H9 (cell line): ENCODE results near the gene EXOSC10. TPM values are rescaled to one million over a fixed set of nuclear protein-coding genes. Genes with fewer than 3 reads are reported as not detected.

Source experiments
- DNase-seq: peaks from one replicate; pipeline ENCODE4 v3.0.0-alpha.2; 2017
- H2AFZ ChIP-seq: one replicate; pipeline ENCODE4 v1.6.1; 2013; ENCODE audit warnings: mild to moderate bottlenecking, low read length, control low read depth, moderate library complexity
- H2AK5ac ChIP-seq: 2 replicates; pipeline ENCODE4 v1.6.1; 2013; ENCODE audit warnings: low read length, control low read depth, mixed read lengths; ENCODE audit not compliant: insufficient read length
- H2BK120ac ChIP-seq: one replicate; pipeline ENCODE4 v1.6.1; 2013; ENCODE audit warnings: low read depth, mild to moderate bottlenecking, low read length, control low read depth, inconsistent platforms; ENCODE audit not compliant: poor library complexity, severe bottlenecking
- H2BK12ac ChIP-seq: 2 replicates; pipeline ENCODE4 v1.6.1; 2013; ENCODE audit warnings: low read length, control low read depth, mixed read lengths, low read depth; ENCODE audit not compliant: insufficient read length
- H2BK15ac ChIP-seq: 2 replicates; pipeline ENCODE4 v1.6.1; 2013; ENCODE audit warnings: low read depth, low read length, control low read depth
- H2BK20ac ChIP-seq: one replicate; pipeline ENCODE4 v1.6.1; 2013; ENCODE audit warnings: low read depth, mild to moderate bottlenecking, low read length, control low read depth, inconsistent platforms; ENCODE audit not compliant: poor library complexity, severe bottlenecking
- H2BK5ac ChIP-seq: 2 replicates; pipeline ENCODE4 v1.6.1; 2013; ENCODE audit warnings: low read length, control low read depth, mixed read lengths; ENCODE audit not compliant: insufficient read length
- H3K14ac ChIP-seq: 2 replicates; pipeline ENCODE4 v1.6.1; 2013; ENCODE audit warnings: low read length, control low read depth; ENCODE audit not compliant: insufficient read depth
- H3K18ac ChIP-seq: 2 replicates; pipeline ENCODE4 v1.6.1; 2013; ENCODE audit warnings: low read depth, mild to moderate bottlenecking, mixed read lengths, low read length, control low read depth; ENCODE audit not compliant: insufficient read length
- H3K23ac ChIP-seq: 2 replicates; pipeline ENCODE4 v1.6.1; 2013; ENCODE audit warnings: low read length, control low read depth, mixed read lengths, low read depth; ENCODE audit not compliant: insufficient read length
- H3K23me2 ChIP-seq: 2 replicates; pipeline ENCODE4 v1.6.1; 2013; ENCODE audit warnings: low read depth, mild to moderate bottlenecking, mixed read lengths, low read length, control low read depth; ENCODE audit not compliant: insufficient read length, poor library complexity, severe bottlenecking
- H3K27ac ChIP-seq: 2 replicates; pipeline ENCODE4 v1.5.1; 2013; ENCODE audit warnings: low read length, control low read depth, mixed read lengths, low read depth; ENCODE audit not compliant: insufficient read length
- H3K27me3 ChIP-seq: 2 replicates; pipeline ENCODE4 v1.6.1; 2013; ENCODE audit warnings: low read length, control low read depth, inconsistent platforms; ENCODE audit not compliant: insufficient read depth
- H3K4ac ChIP-seq: 2 replicates; pipeline ENCODE4 v1.6.1; 2013; ENCODE audit warnings: low read depth, mild to moderate bottlenecking, control low read depth, inconsistent platforms, low read length, moderate library complexity
- H3K4me1 ChIP-seq: 2 replicates; pipeline ENCODE4 v1.6.1; 2013; ENCODE audit warnings: low read length, control low read depth, inconsistent platforms; ENCODE audit not compliant: insufficient read depth
- H3K4me2 ChIP-seq: 2 replicates; pipeline ENCODE4 v1.6.1; 2013; ENCODE audit warnings: low read length, control low read depth, mixed read lengths; ENCODE audit not compliant: insufficient read length, insufficient read depth
- H3K56ac ChIP-seq: 2 replicates; pipeline ENCODE4 v1.6.1; 2013; ENCODE audit warnings: low read depth, mild to moderate bottlenecking, mixed read lengths, low read length, control low read depth; ENCODE audit not compliant: insufficient read length
- H3K79me1 ChIP-seq: 2 replicates; pipeline ENCODE4 v1.6.1; 2013; ENCODE audit warnings: low read depth, mild to moderate bottlenecking, moderate library complexity, low read length, control low read depth, inconsistent platforms; ENCODE audit not compliant: insufficient read depth, poor library complexity, severe bottlenecking
- H3K79me2 ChIP-seq: 2 replicates; pipeline ENCODE4 v1.6.1; 2013; ENCODE audit warnings: low read length, control low read depth, inconsistent platforms; ENCODE audit not compliant: insufficient read depth
- H3K9ac ChIP-seq: 2 replicates; pipeline ENCODE4 v1.6.1; 2013; ENCODE audit warnings: low read length, control low read depth, mixed read lengths; ENCODE audit not compliant: insufficient read length; ENCODE audit errors: extremely low read depth
- H3K9me3 ChIP-seq: one replicate; pipeline ENCODE4 v1.6.1; 2013; ENCODE audit warnings: low read depth, low read length, inconsistent platforms; ENCODE audit not compliant: control insufficient read depth
- H3T11ph ChIP-seq: one replicate; pipeline ENCODE4 v1.6.1; 2013; ENCODE audit warnings: mild to moderate bottlenecking, low read length, control low read depth, inconsistent platforms
- H4K20me1 ChIP-seq: one replicate; pipeline ENCODE4 v1.6.1; 2013; ENCODE audit not compliant: control insufficient read depth, insufficient read length, insufficient read depth
- H4K5ac ChIP-seq: 2 replicates; pipeline ENCODE4 v1.6.1; 2013; ENCODE audit warnings: low read depth, mild to moderate bottlenecking, mixed read lengths, low read length, control low read depth; ENCODE audit not compliant: insufficient read length
- H4K8ac ChIP-seq: replicated peaks from 2 replicates; pipeline ENCODE4 v1.6.1; 2013; ENCODE audit warnings: low read length, control low read depth, mixed read lengths, low read depth; ENCODE audit not compliant: insufficient read length
- H4K91ac ChIP-seq: 2 replicates; pipeline ENCODE4 v1.6.1; 2013; ENCODE audit warnings: low read depth, mild to moderate bottlenecking, moderate library complexity, mixed read lengths, low read length, control low read depth; ENCODE audit not compliant: insufficient read length
- H3K27ac Mint-ChIP-seq, 3 experiments: 2 replicates in 2 of 3; 3 replicates in 1 of 3; pipeline ENCODE4 v1.8.0; 2020 to 2021; ENCODE audit warnings: mixed read lengths in 3 of 3, mild to moderate bottlenecking in 1 of 3, moderate library complexity in 1 of 3
- H3K27me3 Mint-ChIP-seq: 2 replicates; pipeline ENCODE4 v1.8.0; 2021; ENCODE audit warnings: low read depth, mild to moderate bottlenecking, moderate library complexity, mixed read lengths
- H3K36me3 Mint-ChIP-seq, 3 experiments: 2 replicates in 2 of 3; 3 replicates in 1 of 3; pipeline ENCODE4 v1.8.0; 2020 to 2021; ENCODE audit warnings: low read depth in 3 of 3, mixed read lengths in 3 of 3; ENCODE audit not compliant: insufficient read depth in 1 of 3
- H3K4me1 Mint-ChIP-seq, 2 experiments: 2 replicates each; pipeline ENCODE4 v1.8.0; 2020; ENCODE audit warnings: mixed read lengths in 2 of 2
- H3K4me3 Mint-ChIP-seq, 2 experiments: 2 replicates in 1 of 2; 3 replicates in 1 of 2; pipeline ENCODE4 v1.8.0; 2020 to 2021; ENCODE audit warnings: mild to moderate bottlenecking in 2 of 2, mixed read lengths in 2 of 2, moderate library complexity in 1 of 2
- H3K9me3 Mint-ChIP-seq, 2 experiments: 2 replicates in 1 of 2; 3 replicates in 1 of 2; pipeline ENCODE4 v1.8.0; 2020; ENCODE audit warnings: mild to moderate bottlenecking in 2 of 2, mixed read lengths in 2 of 2, moderate library complexity in 1 of 2
- WGBS: extraction: QIAGEN DNeasy Blood & Tissue Kit; methylation state at CpG from one replicate; pipeline ENCODE4 v1.1.7; 2013; ENCODE audit warnings: missing lambda C conversion rate, low lambda C conversion rate, mixed read lengths; ENCODE audit not compliant: insufficient read length; ENCODE audit errors: extremely low coverage; 5-methylcytosine and 5-hydroxymethylcytosine counted together
- total RNA-seq: library from RNA; stranded (reverse); gene quantifications from 2 replicates; pipeline ENCODE4 v1.2.1, GENCODE V29; 2021
- TF ChIP-seq, protein P1 (sequence below): fragments of 200-600 bp; sonication (generic); conservative IDR thresholded peaks from 3 replicates; pipeline ENCODE4 v1.8.0; 2021; ENCODE audit warnings: antibody characterized with exemption, mild to moderate bottlenecking

Gene EXOSC10
- total RNA-seq, 1 experiment from 2014 or later = 83.4 TPM

DNA sequence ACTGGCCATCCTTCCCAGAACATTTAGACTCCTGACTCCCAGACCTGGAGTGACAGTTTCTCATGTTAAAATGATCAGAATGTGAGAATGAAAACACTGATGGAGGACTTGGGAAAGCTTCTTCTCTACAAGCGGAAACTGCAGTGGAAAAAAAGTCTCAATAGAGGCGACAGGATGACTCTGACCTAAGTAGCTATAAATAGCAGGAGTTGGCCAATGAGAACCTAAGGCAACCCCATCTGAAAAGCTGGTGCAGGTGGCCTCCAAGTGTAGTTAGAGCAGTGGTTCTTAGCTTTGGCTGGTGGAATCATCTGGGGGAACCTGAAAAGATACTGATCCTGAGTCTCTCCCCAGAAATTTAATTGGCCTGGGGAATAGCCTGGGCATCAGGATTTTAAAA lies 44.2 kb upstream of the EXOSC10 start:
- no peak overlapping the region for H3K4ac ChIP-seq
- H3K27ac ChIP-seq = no peak overlapping the region
- no peak overlapping the region for H3K14ac ChIP-seq
- H2BK15ac ChIP-seq = no peak overlapping the region
- WGBS = no CpG with 5 or more reads among the region's 2 CpGs
- H3K4me1 ChIP-seq = 0 out of 2 replicates have a peak, but pooled peaks cover 3% of the 10 kb centered on the region
- H3K79me2 ChIP-seq = no peaks in the 10 kb centered on the region
- no peak overlapping the region for H2AK5ac ChIP-seq
- no peaks in the 10 kb centered on the region for H3K79me1 ChIP-seq
- H3K36me3 Mint-ChIP-seq = peaks cover 25 to 68% (median 42%) of the 10 kb centered on the region in 3 experiments; a peak in 6 of 7 replicates
- H3K4me2 ChIP-seq = no peak overlapping the region
- H4K91ac ChIP-seq = no peak overlapping the region
- no peak overlapping the region for H2AFZ ChIP-seq
- H4K20me1 ChIP-seq = no peaks in the 10 kb centered on the region
- H2BK5ac ChIP-seq = no peak overlapping the region
- H3K27me3 ChIP-seq = no peaks in the 10 kb centered on the region
- no peaks in the 10 kb centered on the region for H3K23me2 ChIP-seq
- H3K9ac ChIP-seq = no peak overlapping the region
- H3K9me3 Mint-ChIP-seq = no peaks in the 10 kb centered on the region
- TF ChIP-seq, protein P1, sequence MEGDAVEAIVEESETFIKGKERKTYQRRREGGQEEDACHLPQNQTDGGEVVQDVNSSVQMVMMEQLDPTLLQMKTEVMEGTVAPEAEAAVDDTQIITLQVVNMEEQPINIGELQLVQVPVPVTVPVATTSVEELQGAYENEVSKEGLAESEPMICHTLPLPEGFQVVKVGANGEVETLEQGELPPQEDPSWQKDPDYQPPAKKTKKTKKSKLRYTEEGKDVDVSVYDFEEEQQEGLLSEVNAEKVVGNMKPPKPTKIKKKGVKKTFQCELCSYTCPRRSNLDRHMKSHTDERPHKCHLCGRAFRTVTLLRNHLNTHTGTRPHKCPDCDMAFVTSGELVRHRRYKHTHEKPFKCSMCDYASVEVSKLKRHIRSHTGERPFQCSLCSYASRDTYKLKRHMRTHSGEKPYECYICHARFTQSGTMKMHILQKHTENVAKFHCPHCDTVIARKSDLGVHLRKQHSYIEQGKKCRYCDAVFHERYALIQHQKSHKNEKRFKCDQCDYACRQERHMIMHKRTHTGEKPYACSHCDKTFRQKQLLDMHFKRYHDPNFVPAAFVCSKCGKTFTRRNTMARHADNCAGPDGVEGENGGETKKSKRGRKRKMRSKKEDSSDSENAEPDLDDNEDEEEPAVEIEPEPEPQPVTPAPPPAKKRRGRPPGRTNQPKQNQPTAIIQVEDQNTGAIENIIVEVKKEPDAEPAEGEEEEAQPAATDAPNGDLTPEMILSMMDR = no peak
- H2BK20ac ChIP-seq = no peak overlapping the region
- peaks cover 11 to 14% of the 10 kb centered on the region in 2 experiments for H3K4me1 Mint-ChIP-seq
- H3K18ac ChIP-seq = no peak overlapping the region
- no peaks in the 10 kb centered on the region for H3K27me3 Mint-ChIP-seq
- no peak overlapping the region for H2BK120ac ChIP-seq
- no peak for DNase-seq
- no peak overlapping the region for H3T11ph ChIP-seq
- no peak overlapping the region for H3K4me3 Mint-ChIP-seq
- H4K8ac ChIP-seq = no peak overlapping the region
- no peak overlapping the region for H3K56ac ChIP-seq
- H2BK12ac ChIP-seq = no peak overlapping the region
- H4K5ac ChIP-seq = no peak overlapping the region
- H3K27ac Mint-ChIP-seq = no peak overlapping the region; a peak in 1 of 7 replicates
- no peaks in the 10 kb centered on the region for H3K9me3 ChIP-seq
- no peak overlapping the region for H3K23ac ChIP-seq
